HG03159 (cell line): ENCODE results near the gene THOC6.
"Not testable (repeated sequence)": the region's sequence is repeated elsewhere in the genome, so short reads cannot be mapped to it uniquely, and the experiment has no call there.

ENCODE experiments used
- ATAC-seq: cut with Tn5 transposase; IDR thresholded peaks from one replicate; pipeline ENCODE4 v1.9.1; 2021; ENCODE audit warnings: mild to moderate bottlenecking, moderate library complexity; ENCODE audit not compliant: unreplicated experiment

Gene THOC6

DNA sequence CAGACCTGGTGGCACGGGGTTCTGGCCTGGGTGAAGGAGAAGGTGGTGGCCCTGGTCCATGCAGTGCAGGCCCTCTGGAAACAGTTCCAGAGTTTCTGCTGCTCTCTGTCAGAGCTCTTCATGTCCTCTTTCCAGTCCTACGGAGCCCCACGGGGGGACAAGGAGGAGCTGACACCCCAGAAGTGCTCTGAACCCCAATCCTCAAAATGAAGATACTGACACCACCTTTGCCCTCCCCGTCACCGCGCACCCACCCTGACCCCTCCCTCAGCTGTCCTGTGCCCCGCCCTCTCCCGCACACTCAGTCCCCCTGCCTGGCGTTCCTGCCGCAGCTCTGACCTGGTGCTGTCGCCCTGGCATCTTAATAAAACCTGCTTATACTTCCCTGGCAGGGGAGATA, 45.3 kb downstream of the THOC6 start:
- not testable (repeated sequence) for ATAC-seq

- no peak for ATAC-seq
Measured at GRCh38 chr16:3070608-3071111, 46.8 kb downstream of the THOC6 start.

DNA sequence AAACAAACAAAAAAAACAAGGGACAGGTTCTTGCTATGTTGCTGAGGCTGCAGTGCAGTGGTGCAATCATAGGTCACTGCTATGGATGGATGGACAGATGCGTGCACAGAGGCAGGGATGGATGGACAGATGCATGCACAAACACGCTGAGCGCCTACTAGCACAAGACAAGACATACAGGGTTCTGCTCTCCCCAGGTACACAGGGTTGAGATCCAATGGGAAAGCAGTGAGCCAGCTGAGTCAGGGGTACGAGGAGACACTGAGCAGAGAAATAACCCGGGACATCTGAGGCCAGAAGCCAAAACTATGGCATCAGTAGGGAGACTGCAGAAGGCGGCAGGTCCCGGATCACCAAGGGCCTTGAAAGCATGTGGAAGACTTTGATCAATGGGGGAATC, 47.8 kb downstream of the THOC6 start:
- no peak for ATAC-seq

- not testable (repeated sequence) for ATAC-seq
Measured at GRCh38 chr16:3072148-3072547, 48.3 kb downstream of the THOC6 start.

GRCh38 chr16:3072576-3073263, 48.9 kb downstream of the THOC6 start:
- not testable (repeated sequence) for ATAC-seq

- ATAC-seq = no peak
Measured at GRCh38 chr16:3073448-3073847, 49.6 kb downstream of the THOC6 start.

DNA sequence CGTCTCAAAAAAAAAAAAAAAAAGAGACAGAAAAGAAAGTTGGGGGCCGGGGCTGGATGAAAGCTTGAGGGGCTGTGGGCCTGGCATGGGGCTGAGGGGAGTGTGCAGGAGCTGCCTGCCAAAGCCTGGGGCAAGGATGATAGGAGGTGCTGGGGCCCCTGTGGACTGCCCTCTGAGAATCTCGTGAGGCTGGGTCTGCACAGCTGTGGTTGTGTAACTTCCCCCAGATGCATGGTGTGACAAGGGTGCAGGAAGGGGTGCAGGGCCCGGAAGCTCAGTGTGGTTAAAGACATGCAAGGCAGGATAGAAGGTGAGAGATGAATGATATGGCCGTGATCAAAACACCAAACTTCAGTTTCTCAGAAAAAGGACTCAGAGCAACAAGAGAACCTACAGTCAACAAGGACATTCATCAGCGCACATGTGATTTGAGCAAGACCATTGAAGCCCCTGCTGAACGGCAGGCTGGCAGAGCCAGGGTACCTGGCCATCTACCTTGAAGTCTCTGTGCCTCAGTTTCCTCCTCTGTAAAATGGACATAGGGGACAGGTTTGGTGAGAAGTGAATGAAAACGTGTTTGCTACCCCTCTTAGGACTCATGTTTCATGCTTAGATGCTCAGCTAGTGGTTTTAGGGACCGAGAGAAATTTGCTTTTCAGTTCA, 51.2 kb downstream of the THOC6 start:
- no peak for ATAC-seq

DNA sequence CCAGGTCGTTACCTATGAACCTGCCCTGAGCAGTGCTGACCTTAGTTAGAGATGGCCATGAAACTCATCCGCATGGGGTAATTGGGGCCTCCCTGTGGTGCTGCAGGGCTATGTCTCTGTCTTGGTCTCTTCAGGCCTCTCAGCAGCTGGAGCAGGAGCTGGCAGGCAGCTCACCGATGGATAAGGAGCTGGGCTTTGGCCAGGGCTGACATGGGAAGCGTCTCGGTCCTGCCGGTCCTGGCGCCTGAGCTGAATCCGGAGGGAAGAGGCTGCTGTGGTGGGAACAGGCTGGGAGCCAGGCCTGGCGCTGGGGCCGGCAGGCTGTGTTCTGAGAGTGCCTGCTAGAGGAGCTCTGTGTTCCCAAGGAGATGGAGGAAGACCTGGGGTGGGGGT, 51.7 kb downstream of the THOC6 start:
- ATAC-seq = no peak

DNA sequence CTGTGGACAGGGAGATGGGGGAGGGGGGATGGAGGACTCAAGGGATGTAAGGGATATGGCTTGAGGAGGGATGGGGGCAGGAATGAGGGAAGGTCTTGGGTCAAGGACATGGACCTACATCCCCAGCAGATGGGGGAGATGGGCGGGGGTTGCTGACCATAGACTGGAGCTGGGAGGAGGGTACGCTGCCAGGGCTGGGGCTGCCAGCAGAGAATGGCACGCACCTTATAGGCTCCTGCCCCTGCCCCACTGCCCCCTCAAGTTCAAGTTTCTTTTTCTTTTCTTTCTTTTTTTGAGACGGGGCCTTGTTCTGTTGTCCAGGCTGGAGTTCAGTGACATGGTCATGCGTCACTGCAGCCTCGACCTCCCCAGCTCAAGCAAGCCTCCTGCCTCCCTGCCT, 52.1 kb downstream of the THOC6 start:
- ATAC-seq = not testable (repeated sequence)

GRCh38 chr16:3076577-3076976, 52.7 kb downstream of the THOC6 start:
- ATAC-seq = no peak
